ENCODE data around the gene SHANK2. TPM values are rescaled to one million over a fixed set of nuclear protein-coding genes. Genes with fewer than 3 reads are reported as not detected.

SHANK2 gene
- polyA plus RNA-seq, 3 donors, result not detected

DNA sequence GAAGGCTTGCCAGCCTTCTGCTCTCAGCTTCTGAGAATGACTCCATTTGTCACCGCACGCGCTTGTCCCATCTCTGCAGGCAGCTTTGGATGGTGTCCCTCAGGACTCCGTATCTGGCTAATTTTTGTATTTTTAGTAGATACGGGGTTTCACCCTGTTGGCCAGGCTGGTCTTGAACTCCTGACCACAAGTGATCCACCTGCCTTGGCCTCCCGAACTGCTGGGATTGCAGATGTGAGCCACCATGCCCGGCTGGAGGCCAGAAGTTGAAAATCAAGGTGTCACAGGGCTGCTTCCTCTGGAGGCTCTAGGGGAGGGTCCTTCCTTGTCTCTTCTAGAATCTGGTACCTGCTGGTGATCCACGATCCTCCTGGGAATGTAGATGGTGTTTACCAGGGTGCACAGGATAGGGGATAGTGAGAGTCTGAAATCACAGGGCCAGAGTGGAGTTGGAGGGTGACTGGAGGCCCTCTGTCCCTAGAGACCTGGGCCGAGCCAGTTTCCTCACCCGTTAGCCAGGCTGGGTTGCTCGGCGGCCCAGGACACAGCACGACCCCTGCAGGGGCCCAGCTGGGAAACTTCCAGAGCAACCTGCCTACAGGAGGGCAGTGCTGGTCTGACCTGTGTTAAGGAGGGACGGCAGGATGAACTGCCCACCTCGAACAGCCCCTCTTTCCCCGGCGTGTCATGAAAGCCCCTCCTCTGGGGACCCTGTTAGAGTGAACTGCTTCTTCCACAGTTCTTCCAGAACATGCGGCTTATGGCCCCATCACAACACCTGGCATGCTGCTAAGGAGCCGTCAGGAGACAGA is 48.9 kb upstream of the SHANK2 start:
- Histone ChIP-seq H3K9ac (ENCODE audit: insufficient read depth, low read length, poor library complexity, severe bottlenecking) (no peak overlapping the region), H3K27ac (ENCODE audit: low read depth in 1 of 2, low read length in 2 of 2) (no peak overlapping the region), H2AFZ (ENCODE audit: insufficient read depth, low read depth, low read length, poor library complexity, severe bottlenecking) (no peak overlapping the region), H4K20me1 (ENCODE audit: insufficient read depth, low read length) (no peaks in the 10 kb centered on the region), H3K79me2 (ENCODE audit: insufficient read depth, low read length) (no peaks in the 10 kb centered on the region), H3K4me2 (replicated peaks; ENCODE audit: extremely low read depth, low read length, poor library complexity, severe bottlenecking) (no peak overlapping the region), H3K27me3 (ENCODE audit: control insufficient read depth in 2 of 2, insufficient read depth in 2 of 2, low read length in 2 of 2) (no peaks in the 10 kb centered on the region), H3K4me3 (replicated peaks in 1 of 3; ENCODE audit: low read depth in 2 of 3, low read length in 3 of 3) (no peak overlapping the region), H3K4me1 (ENCODE audit: control insufficient read depth in 1 of 2, insufficient read depth in 2 of 2, low read length in 2 of 2) (no peaks in the 10 kb centered on the region), H3K36me3 (replicated peaks in 1 of 2; ENCODE audit: control insufficient read depth in 1 of 2, insufficient read depth in 2 of 2, low read length in 2 of 2) (no peaks in the 10 kb centered on the region), H3K9me3 (replicated peaks in 1 of 2; ENCODE audit: control insufficient read depth in 1 of 2, insufficient read depth in 1 of 2, low read length in 2 of 2) (no peaks in the 10 kb centered on the region)
- intact Hi-C loops (cut with micrococcal nuclease), result no loop called here
- no peak for DNase-seq
- TF ChIP-seq, protein P1, sequence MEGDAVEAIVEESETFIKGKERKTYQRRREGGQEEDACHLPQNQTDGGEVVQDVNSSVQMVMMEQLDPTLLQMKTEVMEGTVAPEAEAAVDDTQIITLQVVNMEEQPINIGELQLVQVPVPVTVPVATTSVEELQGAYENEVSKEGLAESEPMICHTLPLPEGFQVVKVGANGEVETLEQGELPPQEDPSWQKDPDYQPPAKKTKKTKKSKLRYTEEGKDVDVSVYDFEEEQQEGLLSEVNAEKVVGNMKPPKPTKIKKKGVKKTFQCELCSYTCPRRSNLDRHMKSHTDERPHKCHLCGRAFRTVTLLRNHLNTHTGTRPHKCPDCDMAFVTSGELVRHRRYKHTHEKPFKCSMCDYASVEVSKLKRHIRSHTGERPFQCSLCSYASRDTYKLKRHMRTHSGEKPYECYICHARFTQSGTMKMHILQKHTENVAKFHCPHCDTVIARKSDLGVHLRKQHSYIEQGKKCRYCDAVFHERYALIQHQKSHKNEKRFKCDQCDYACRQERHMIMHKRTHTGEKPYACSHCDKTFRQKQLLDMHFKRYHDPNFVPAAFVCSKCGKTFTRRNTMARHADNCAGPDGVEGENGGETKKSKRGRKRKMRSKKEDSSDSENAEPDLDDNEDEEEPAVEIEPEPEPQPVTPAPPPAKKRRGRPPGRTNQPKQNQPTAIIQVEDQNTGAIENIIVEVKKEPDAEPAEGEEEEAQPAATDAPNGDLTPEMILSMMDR (IDR thresholded peaks at IDR 0.05), result no peak
- Mint-ChIP-seq H3K27ac (peak overlapping the region in 1 of 7 donors; percentile 48), H3K4me3 (no peak overlapping the region), H3K27me3 (ENCODE audit: low read depth in 3 of 3) (peaks cover 7 to 11% (median 8%) of the 10 kb centered on the region in 3 donors), H3K4me1 (no peaks in the 10 kb centered on the region), H3K9me3 (peaks cover 0 to 5% (median 0%) of the 10 kb centered on the region in 7 donors), H3K36me3 (no peaks in the 10 kb centered on the region)
- WGBS (ENCODE audit: insufficient coverage), result 90% methylated on average over 11 of the region's 19 CpGs

GRCh38 chr11:71300187-71300586 is 47.8 kb upstream of the SHANK2 start:
- no peak overlapping the region for H3K27ac Mint-ChIP-seq
- Histone ChIP-seq H2AFZ (ENCODE audit: insufficient read depth, low read depth, low read length, poor library complexity, severe bottlenecking) (no peak overlapping the region), H3K4me2 (replicated peaks; ENCODE audit: extremely low read depth, low read length, poor library complexity, severe bottlenecking) (no peak overlapping the region), H3K27me3 (ENCODE audit: control insufficient read depth in 2 of 2, insufficient read depth in 2 of 2, low read length in 2 of 2) (no peaks in the 10 kb centered on the region), H3K4me1 (ENCODE audit: control insufficient read depth in 1 of 2, insufficient read depth in 2 of 2, low read length in 2 of 2) (no peaks in the 10 kb centered on the region), H3K27ac (ENCODE audit: low read depth in 1 of 2, low read length in 2 of 2) (no peak overlapping the region), H3K9ac (ENCODE audit: insufficient read depth, low read length, poor library complexity, severe bottlenecking) (no peak overlapping the region), H3K9me3 (replicated peaks in 1 of 2; ENCODE audit: control insufficient read depth in 1 of 2, insufficient read depth in 1 of 2, low read length in 2 of 2) (peaks cover 2 to 4% of the 10 kb centered on the region in 2 donors), H3K79me2 (ENCODE audit: insufficient read depth, low read length) (no peaks in the 10 kb centered on the region), H3K4me3 (replicated peaks in 1 of 3; ENCODE audit: low read depth in 2 of 3, low read length in 3 of 3) (no peak overlapping the region), H4K20me1 (ENCODE audit: insufficient read depth, low read length) (no peaks in the 10 kb centered on the region), H3K36me3 (replicated peaks in 1 of 2; ENCODE audit: control insufficient read depth in 1 of 2, insufficient read depth in 2 of 2, low read length in 2 of 2) (no peaks in the 10 kb centered on the region)
- DNase-seq, result no peak
- no peaks in the 10 kb centered on the region for H3K4me1 Mint-ChIP-seq
- no peaks in the 10 kb centered on the region for H3K36me3 Mint-ChIP-seq
- H3K4me3 Mint-ChIP-seq, result no peak overlapping the region
- intact Hi-C loops (cut with micrococcal nuclease), result no loop called here
- peaks cover 7 to 11% (median 7%) of the 10 kb centered on the region in 3 donors for H3K27me3 Mint-ChIP-seq (ENCODE audit: low read depth in 3 of 3)
- peaks cover 0 to 6% (median 4%) of the 10 kb centered on the region in 7 donors for H3K9me3 Mint-ChIP-seq
- TF ChIP-seq, protein P1 (IDR thresholded peaks at IDR 0.05), result no peak
- WGBS (ENCODE audit: insufficient coverage), result 75% methylated on average over 6 of the region's 8 CpGs
